GM19023 (cell line): ENCODE data around the gene MYLK.

ENCODE experiments used
- ATAC-seq: cut with Tn5 transposase; IDR thresholded peaks from one replicate; pipeline ENCODE4 v1.9.1; 2021; ENCODE audit warnings: mild to moderate bottlenecking, moderate library complexity; ENCODE audit not compliant: unreplicated experiment

Gene MYLK

DNA sequence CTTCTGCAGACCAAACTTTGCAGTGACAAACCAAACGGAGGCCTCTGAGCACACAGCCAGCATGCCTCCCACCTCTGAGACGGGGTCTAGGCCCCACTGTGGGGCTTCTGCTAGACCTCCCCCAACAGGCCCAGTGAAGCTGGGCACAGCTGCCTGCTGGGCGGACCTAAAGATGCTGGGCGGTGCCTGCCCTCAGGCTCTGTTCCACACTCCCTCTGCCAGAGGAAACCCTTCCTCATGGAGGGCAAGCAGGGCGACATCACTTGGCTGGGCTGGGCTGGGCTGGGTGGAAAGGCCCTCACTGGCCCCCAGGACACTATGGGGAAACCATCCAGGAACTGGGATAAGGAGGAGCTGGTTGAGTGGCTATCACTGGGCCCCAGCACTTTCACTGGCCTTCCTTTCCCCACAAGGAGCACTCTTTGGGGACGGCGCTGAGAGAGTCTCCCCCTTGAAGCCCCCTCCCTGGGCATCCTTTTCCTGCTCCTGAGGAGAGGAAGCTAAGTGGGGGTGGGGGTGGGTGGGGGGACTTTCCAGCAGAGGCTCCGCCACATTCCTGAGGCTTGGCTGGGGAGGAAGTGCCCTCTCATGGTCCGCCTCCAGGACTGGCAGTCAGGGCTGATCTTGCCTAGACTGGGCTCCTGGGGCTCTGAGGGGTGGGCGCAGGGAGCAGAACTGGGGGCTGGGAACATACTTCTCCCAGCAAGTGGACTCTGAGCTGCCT lies 201.2 kb downstream of the MYLK start:
- ATAC-seq = no peak

DNA sequence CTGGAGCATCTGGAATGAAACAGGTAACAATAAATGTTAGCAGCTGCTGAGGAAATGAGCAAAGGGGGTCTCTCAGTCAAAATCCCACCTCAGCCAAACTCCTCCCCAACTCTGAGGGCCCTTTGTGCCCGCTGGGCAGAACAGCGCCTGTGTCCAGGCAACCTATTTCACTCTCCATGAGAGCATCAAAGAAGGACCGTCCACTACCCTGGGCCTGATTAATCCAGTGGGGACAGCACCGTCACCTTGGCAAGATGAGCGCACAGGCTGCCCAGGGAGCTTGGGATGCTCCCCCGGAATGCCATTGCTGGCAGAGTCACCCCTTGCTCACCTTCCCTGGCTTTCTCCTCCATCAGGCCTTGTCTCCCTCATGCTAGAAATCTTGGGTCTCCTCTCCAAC lies 201.8 kb downstream of the MYLK start:
- ATAC-seq = no peak

DNA sequence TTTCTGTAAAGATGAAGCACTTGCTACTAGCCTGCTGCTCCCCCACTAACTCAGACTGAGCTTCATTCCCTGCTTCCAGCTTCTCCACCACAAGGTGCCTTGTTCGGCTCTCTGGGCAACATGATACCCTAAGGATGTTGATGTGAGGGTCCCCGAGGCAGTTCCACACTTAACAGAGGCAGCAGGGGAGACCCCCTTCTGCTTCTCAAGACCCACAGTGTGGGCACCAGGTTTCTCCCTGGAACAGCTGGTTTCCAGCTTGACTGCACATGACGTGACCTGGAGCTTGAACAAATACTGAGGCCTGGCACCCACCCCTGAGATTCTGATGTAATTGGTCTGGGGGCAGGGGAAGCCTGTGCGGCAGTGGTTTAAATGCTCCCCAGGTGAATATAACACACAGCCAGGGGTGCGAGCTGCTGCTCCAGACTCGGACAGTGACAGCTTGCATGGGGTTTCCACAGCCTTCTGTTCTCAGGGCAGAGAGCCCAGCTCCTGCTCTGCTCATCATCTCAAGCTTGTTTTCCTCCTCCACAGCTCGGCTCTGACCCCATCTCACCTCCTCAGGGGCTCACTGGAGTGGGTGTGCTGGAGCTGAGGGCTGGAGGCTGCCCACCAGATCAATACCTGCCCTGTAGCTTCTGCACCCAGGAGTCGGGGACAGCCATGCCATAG lies 204.3 kb downstream of the MYLK start:
- ATAC-seq = no peak

DNA sequence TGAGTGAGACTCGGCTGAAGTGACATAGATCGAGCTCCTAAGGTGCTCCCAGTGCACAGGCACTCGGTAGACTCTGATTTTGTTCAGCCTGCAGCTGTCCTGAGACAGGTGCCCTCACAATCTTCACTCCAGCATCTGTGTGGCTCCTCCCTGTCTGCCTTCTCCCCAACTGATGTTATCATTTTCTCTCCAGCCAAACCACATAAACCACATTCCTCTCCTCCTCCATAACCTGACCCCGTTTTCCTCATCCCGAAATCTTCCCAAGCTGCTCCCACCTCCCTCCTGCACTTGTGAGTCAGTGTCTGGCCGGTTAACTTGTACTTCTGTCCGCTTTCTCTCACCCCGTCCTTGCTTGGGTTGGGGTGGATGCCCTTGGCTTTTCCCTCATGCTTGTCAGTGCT lies 206.0 kb downstream of the MYLK start:
- ATAC-seq = no peak

DNA sequence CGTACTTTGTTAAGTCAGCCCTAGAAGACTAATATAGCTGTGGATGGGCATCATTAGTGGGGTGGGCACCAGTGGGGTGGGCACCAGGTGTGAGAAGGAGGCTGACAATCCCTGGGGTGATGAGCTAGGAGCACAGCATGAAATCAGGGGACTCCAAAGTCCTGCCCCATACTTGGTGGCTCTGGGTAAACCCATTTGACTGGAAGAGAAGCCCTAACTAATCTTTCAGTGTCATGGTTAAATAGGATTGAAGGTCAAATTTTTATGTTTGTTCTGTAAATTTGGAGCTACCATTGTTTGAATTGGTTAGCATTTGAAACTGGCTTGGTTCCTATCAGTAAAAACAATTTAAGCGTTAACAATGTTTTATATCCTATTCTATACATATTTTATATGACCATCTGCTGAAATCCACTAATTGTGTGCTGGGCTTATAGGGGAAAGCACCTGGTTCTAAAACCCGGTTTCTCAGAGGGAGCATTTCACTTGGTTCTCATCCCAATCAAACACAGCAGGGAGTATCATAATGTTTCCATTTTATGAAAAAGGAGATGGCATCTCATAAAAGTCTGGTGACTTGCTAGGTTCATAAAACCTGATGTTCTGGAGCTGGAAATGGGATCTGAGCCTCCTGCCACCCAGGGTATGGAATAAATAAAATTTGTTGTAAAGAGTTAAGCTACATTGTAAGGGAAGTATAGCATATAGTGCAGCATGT lies 211.5 kb downstream of the MYLK start:
- no peak for ATAC-seq

DNA sequence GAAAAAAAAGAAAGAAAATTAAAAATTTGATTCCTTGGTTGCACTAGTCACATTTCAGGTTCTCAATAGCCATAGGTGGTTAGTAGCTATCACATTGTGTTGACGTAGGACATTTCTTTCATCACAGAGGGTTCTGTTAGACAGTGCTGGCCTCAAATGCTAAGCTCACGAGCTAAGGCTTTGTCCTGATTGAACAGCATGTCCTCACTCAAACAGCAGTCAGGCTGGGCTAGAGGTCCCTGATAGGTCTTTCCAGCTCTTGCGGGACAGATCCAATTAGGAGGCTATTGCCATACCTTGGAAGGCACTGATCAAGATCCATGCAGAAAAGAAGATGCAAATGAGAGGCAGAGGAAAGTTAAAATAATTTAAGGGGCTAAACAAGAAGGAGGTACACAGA lies 213.4 kb downstream of the MYLK start:
- ATAC-seq = no peak

DNA sequence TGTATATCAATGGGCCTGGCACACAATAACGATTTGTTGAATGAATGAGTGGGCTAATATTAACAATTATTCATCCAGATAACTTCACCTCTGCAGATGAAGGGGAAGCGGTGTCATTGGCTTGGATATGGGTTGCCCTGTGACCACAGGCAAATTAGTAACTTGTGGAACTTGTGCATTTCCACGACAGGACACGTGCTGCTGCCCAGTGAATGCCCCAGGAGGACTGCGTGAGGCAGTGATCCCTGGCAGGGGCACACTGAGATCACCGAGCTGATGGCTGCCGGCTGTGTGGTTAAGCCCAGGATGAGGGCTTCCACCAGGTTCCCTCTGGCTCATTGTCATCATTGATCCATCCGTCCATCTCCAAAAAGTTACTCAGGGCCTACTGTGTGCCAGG lies 215.2 kb downstream of the MYLK start:
- no peak for ATAC-seq

DNA sequence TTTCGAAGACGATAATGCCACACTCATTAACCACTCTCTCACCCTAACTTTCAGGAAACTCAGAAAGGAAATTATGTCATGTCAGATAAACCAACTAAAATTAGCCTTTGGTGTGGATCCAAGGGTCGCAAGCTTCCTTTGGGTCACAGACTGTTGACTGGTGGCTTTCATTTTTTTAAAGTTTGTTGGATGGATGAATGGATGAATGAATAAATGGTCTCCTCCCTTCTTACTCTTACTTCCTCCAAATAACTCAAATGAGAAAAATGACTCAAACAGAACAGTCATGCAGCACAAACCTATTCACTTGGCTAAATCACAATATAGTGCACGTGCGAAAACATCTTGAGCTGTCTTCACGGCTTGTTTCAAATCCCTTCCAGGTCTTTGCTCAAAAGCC lies 216.3 kb downstream of the MYLK start:
- no peak for ATAC-seq

DNA sequence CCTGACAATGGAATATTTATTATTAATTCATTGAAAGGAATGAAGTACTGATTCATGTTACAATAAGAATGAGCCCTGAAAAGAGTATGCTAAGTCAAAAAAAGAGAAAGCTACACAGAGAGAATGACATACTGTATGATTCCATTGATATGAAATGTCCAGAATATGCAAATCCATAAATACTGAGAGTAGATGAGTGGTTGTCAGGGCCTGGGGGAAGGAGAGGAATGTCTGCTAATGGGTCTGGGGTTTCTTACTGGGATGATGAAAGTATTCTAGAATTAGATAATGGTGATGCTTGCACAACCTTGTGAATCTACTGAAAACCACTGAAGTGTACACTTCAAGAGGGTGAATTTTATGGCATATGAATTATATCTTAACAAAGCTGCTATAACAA lies 219.4 kb downstream of the MYLK start:
- ATAC-seq = no peak

DNA sequence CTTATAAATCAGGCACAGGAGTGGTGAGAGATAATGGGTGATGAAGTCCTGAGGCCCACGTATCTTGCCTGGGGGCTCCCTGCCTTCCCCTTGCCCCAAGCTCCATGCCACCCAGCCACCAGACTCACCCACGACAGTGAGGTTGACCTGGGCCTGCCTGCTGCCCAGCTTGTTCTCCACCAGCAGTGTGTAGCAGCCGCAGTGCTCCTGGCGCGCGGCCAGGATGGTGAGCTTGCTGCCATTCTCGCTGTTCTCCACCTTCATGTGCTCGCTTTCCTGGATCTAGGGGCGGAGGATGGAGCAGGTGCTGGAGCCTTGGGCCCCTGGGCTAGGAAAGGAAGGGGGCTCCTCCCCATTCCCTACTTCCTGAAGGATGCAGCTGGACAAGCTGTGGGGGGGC lies 220.2 kb downstream of the MYLK start:
- ATAC-seq = no peak

DNA sequence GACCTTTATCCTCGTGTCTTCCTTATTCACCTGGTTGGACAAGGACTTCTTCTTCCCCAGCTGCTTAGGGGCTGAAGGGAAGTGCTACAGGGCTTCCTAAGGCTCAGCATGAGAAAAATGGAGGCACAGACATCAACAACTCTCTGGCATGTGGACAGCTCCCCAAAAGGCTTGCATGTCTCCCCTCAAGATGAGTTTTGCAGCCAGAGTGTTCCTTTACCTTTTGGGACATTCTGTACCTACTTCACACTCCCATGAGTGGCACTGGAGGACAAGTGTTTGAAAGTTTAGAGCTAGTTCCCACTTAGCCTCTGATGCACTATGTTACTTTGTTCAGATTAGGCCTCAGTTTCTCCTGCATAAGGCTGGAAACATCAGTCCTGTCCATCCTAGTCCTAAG lies 222.2 kb downstream of the MYLK start:
- no peak for ATAC-seq

DNA sequence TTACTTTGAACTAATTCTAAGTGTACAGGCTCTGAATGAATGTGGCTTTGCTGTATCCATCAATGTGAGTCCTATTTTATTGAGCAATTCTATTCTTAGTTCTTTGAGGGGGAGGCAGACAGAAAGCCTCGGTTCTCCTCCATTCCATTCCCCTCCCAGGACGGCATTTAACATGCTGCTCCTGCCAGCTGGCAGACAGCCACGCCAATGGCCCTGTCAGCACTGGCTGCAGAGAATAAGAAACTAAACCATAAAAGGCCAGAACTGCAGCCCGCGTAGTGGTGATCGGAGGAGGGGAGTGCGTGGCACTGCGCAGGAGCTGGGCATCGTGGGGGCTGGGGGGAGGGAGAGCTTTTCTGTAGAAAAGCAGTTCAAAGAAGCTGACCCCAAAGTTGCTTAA lies 223.2 kb downstream of the MYLK start:
- no peak for ATAC-seq

DNA sequence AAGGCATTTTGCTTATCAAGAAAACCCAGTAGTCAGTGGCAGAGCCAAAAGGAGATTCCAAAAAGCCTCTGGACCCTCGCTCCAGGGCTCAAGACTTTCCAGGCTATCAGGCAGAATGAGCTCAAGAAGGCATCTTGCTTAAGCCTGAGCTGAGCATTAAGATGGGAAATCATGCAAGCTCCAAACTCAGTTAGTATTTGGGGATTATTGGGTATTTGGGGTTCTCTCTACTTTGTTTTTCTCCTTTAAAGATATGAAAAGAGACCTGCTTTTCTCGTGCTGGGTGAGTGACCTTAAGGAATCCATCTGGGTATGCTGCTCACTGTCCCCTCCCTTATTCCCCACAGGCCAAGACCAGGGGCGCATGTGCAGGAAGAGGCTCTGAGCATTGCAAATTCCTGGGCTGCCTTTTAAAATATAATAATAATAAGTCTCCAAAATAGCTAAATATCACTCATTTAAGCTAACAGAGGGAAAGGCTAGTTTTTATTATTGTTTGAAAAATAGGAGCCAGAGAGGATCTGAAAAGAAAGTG lies 223.9 kb downstream of the MYLK start:
- ATAC-seq = no peak

DNA sequence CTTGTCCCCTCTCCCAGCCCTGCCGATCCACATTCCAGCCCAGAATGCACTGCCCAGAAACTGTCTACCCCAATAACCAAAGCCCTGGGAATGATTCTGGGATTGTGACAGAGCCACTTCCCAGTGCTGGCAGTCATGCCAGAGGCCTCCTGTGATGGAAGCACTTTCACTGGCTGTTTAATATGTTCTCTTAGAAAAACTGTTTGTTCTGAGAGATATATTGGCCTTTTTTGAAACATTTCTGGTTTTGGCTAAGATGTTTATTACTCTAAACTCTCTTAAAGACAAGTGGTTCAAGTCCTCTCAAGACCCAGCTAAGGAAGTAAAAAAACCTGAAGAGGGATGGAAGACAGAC lies 225.3 kb downstream of the MYLK start:
- no peak for ATAC-seq

DNA sequence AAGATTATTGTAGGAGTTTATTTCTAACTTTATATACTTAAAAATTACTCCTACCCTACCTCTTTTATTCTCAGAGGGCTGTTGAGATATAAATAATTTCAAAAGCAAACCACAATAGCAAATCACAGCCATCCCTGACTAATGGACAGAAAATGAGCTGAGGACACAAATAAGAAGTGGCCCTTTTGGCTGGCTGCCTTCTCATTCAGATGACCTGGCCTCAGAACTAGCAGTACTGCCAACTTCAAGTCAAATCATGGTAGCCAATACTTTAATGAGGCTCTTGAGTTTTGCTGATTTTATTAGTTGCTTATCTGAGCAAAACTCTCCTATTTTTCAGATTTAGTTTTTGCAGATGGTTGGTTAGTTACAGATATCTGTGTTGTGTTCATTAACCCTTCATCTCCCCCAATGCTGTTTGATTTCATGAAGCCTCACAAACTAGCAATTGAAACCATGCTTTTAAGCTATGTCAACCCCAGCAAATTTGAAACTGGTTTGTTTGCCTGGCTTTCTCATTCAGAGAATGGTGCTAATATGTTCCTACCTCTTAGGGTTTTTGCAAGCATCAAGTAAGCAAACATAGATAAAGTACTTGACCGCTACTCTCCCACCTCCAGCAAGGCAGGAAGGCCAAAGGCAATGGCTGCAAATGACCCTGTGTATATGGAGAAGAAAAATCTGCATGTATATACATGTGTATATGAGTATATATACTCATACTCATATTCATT lies 225.8 kb downstream of the MYLK start:
- no peak for ATAC-seq

DNA sequence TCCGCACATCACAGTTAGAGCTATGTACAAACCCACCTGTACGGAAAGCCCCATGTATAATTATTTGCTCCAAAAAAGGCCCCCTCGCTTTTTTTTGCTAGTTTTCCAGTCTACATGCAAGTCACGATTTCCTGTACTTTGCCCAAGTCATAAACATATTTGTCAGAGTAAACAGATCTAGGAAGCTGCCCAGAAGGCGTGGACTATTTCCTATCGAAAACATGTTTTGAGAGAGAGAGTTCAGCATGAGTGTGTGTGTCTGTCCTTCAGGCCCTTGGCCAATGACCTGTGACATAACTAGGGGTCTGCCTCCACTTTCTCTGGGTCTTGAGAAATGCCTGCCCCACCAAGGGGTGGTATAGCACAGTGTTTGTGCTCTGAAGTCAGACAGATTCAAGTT lies 226.6 kb downstream of the MYLK start:
- ATAC-seq = no peak

DNA sequence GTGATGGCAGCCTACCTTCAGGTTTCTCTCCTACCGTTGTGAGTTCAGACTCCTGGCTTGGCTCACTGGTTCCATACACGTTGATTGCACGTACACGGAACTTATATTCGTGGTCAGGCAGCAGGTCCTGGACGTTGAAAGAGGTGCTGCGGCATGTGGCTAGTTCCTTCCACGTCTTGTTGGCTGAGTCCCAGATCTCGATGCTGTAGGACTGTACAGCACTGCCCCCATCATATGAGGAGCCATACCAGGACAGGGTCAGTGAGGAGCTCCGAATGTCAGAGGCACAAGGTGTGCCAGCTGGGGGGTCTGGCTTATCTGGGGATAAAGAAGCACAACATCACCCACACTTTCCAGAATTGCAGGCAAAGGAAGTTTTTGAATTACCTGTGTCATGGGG lies 227.0 kb downstream of the MYLK start:
- no peak for ATAC-seq

DNA sequence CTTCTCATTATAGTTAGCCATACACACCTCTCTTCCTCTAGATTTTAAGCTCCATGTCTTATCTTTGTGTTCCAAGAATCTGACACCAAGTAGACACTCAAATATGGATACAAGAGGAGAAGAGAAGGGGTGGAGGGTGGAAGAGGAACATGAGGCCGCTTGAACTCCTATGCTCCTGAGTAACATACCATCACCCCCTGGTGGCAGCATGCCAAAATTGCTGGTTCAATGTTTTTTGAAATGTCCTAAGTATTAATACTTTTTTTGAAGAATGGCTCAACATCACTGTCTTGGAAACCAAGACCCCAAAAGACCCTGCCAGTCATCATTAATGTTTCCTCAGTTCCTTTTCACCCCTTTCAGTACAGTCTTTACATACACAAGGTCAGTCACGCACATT lies 227.4 kb downstream of the MYLK start:
- ATAC-seq = no peak

DNA sequence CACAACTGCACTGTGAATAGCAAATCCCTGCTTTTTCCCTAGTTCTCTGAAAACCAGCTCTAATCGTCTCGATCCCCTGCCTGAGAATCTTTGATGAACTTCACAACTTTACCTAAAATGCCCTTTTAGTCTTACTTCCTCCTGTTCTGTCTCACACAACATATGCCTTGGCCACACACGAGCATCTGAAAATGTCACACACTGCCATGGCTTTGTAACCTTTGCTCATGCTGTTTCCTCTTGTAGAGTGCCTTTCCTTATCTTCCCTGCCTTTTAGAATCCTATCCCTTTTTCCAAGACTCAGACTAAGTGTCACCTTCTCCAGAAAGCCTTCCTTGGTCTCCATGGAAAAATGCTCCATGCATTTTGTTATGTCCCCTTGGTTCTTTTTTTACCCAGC lies 227.9 kb downstream of the MYLK start:
- no peak for ATAC-seq

DNA sequence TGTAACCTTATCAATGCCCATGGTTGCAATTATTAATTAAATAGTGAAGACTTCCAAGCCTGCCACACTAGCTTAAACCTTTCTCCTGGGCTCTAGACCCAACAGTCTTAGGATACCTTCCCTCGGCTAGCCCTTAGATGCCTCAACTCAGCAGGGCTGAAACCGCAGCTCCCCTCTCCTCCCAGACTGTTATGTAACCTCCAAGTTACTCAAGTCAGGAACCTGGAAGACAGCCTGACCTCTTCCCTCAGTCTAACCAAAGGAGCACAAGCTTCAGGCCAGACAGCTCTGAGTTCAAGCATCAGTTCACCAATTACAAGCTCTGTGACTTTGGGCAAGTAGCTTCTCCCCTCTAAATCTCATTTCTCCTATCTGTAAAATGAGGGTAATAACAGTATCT lies 228.7 kb downstream of the MYLK start:
- no peak for ATAC-seq

DNA sequence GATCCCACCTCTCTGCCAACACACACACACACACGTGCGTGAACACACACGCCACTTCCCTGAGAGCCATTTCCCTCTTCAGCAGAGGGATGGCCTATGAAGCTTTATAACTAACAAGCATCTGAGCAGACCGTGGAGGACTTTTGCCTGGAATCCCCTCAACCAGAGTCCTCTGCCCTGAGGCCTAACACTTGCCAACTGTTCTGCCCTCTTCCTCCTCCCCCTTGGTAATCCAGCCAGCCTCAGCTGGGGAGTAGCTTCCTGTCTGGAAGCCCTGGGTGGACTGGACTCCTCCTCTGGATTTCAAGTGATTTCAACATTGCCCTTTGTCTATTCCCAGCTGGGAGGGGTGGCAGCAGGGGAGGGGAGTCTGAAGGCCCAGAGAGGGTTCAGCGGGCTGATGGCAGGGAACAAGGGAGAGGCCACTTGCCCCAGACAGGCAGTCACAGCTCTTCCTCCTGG lies 230.9 kb downstream of the MYLK start:
- ATAC-seq = no peak
